ENCODE data around the gene DKK3. TPM values are rescaled to one million over a fixed set of nuclear protein-coding genes. Genes with fewer than 3 reads are reported as not detected.

Gene DKK3
- total RNA-seq, 1 donor from 2014 or later = 204 TPM

DNA sequence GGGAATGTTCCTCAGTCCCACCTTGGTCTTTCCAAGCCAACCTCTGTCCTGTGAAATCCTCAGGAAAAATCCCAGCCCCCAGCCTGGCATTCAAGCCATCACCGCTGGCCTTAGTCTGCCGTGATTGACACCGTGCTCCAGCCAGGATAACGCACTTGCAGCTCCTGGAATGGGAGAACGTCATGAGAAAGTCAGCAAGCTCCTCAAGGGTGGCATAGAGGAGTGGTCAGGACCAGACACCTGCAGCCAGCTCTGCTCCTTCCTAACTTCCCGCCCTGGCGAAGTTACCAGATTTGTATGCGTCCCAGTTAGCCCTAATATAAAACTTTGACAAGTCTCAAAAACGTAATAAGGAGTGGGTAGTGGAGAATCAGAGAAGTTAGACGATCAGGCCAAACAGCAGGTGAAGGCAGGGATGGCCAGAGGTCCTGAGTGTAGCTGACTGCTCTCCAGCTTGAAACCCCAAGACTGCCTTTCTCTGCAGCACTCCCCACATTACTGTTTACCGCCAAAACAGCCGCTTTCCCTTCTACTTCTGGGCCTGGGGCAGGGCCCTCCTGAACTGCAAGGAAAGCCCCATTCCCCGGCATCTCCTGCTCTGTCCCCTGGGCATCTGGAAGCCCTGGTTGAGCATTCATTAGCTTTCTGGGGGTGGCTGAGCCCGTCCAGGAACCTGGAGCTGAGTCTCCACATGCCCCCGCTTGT lies 1.3 kb upstream of the DKK3 start:
- TF ChIP-seq, protein P1, sequence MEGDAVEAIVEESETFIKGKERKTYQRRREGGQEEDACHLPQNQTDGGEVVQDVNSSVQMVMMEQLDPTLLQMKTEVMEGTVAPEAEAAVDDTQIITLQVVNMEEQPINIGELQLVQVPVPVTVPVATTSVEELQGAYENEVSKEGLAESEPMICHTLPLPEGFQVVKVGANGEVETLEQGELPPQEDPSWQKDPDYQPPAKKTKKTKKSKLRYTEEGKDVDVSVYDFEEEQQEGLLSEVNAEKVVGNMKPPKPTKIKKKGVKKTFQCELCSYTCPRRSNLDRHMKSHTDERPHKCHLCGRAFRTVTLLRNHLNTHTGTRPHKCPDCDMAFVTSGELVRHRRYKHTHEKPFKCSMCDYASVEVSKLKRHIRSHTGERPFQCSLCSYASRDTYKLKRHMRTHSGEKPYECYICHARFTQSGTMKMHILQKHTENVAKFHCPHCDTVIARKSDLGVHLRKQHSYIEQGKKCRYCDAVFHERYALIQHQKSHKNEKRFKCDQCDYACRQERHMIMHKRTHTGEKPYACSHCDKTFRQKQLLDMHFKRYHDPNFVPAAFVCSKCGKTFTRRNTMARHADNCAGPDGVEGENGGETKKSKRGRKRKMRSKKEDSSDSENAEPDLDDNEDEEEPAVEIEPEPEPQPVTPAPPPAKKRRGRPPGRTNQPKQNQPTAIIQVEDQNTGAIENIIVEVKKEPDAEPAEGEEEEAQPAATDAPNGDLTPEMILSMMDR (IDR thresholded peaks at IDR 0.05; ENCODE audit: insufficient read depth, low read length, poor library complexity, severe bottlenecking) = no peak
- no peak for DNase-seq (ENCODE audit: low read depth)
- no peaks in the 10 kb centered on the region for H3K27me3 ChIP-seq (ENCODE audit: control insufficient read depth, insufficient read depth, low read length)
- no peaks in the 10 kb centered on the region for H3K36me3 ChIP-seq (ENCODE audit: control insufficient read depth, insufficient read depth, low read length)
- H3K4me3 ChIP-seq (ENCODE audit: low read depth, low read length) = peak overlapping the region; percentile 32

DNA sequence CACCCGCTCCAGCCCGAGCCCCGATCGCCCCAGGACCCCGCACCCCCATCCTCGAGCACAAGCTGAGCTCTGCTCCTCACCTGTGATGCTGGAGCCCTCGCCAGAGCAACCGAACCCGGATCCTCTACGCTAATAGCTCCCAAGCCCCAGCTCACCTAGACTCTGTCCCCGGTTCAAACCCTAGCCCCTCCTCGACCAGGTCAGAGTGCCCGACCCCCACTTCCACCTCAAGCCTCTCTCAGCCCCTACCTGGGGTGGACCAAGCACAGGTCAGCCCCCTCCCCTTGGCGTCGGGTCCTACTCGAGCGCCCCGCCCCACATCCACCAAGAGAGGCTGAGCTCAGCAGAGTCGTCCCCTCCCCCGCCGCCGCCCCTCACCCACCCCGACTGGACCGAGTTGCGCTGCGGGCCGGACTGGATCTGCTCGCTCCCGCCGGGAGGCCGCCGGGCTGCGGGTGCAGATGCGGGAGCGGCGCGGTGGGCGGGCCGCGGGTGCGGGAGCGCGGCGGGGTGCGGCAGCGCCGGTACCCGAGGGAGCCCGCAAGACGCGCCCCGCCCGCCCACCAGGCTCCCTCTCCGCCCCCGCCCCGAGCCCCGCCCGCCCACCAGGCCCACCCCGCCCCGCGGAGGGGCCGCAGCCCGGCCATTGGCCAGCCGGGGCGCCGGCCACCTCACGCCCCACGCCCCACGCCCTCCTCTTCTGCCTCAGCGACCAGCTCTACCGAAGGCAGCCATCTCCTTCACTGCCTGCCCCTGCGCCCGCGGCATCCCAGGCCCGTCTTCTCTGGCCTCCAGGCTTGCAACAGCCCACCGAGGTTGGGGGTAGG lies 577 bp upstream of the DKK3 start:
- DNase-seq (ENCODE audit: low read depth) = no peak
- peak overlapping the region; percentile 90 for H3K4me3 ChIP-seq (ENCODE audit: low read depth, low read length)
- no peaks in the 10 kb centered on the region for H3K27me3 ChIP-seq (ENCODE audit: control insufficient read depth, insufficient read depth, low read length)
- TF ChIP-seq, protein P1 (IDR thresholded peaks at IDR 0.05; ENCODE audit: insufficient read depth, low read length, poor library complexity, severe bottlenecking) = no peak
- H3K36me3 ChIP-seq (ENCODE audit: control insufficient read depth, insufficient read depth, low read length) = no peaks in the 10 kb centered on the region

DNA sequence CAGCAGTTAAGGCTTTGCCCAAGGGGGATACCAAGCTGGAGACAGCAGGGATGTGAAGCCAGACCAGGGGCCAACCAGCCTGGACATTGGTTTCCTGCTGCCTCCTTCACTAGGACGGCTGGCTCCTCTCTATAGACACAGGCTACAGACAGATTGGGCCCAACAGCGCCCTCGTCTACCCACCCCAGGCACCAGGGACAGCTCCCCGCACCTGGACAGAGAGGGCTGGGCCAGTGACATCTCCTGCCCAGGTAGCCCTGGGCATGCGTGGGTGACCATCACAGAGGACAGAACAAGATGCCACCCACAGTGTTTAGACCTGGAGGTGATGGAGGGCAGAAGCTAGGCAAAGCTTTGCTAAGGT lies 1.2 kb downstream of the DKK3 start:
- Histone ChIP-seq H3K36me3 (ENCODE audit: control insufficient read depth, insufficient read depth, low read length) (no peaks in the 10 kb centered on the region), H3K4me3 (ENCODE audit: low read depth, low read length) (no peak overlapping the region), H3K27me3 (ENCODE audit: control insufficient read depth, insufficient read depth, low read length) (no peaks in the 10 kb centered on the region)
- no peak for DNase-seq (ENCODE audit: low read depth)
- TF ChIP-seq, protein P1 (IDR thresholded peaks at IDR 0.05; ENCODE audit: insufficient read depth, low read length, poor library complexity, severe bottlenecking) = no peak

DNA sequence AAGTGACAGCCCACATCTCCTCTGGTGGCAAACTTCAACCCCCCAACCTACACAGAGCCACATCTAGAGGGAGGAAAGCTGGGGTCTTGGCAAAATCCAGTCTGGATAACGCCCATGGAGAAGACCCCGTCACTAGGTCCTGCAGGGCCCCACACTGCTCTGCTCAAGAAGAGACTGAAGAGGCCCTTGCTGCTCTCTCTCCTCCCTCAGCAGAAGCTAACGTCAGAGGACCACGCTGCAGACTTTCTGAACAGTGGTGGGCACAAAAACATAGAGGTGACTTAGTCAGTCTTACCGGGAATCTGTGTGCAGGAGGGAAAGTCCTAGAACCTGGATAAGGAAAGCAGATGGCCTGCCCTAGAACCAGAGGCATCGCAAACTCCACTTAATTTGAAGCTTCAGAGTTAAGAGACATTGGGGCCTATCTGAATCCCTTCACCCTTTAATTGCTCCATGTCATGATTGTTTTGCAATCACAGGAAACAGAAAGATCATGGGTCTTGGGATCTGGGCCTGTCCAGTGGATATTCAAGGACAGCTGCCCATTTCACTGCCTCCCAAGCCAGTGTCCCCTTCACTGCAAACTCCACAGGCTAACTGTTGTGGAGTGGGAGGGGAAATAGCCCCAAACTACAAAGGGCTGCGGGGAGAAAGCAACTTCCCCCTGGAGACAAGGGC lies 1.7 kb downstream of the DKK3 start:
- DNase-seq (ENCODE audit: low read depth) = no peak
- H3K27me3 ChIP-seq (ENCODE audit: control insufficient read depth, insufficient read depth, low read length) = no peaks in the 10 kb centered on the region
- TF ChIP-seq, protein P1 (IDR thresholded peaks at IDR 0.05; ENCODE audit: insufficient read depth, low read length, poor library complexity, severe bottlenecking) = no peak
- no peaks in the 10 kb centered on the region for H3K36me3 ChIP-seq (ENCODE audit: control insufficient read depth, insufficient read depth, low read length)
- no peak overlapping the region for H3K4me3 ChIP-seq (ENCODE audit: low read depth, low read length)

DNA sequence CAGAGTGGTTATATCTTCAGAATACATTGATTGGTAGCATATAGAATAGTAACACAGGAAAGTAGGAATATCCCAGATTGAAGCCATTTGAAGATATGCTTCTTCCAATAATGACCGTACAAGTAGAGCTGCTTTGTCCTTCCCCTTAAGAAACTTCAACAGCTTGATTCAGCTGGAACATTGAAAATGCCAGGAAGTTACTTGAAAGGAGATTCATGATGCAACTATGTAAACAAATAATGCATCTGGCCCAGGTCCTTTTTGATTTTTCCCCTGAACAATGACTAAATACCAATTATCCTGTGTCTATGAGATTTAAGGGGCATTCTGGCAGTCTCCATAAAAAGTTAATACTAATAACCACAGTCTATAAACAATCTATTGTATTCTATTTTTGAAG lies 3.0 kb downstream of the DKK3 start:
- Histone ChIP-seq H3K27me3 (ENCODE audit: control insufficient read depth, insufficient read depth, low read length) (no peaks in the 10 kb centered on the region), H3K36me3 (ENCODE audit: control insufficient read depth, insufficient read depth, low read length) (no peaks in the 10 kb centered on the region), H3K4me3 (ENCODE audit: low read depth, low read length) (no peak overlapping the region)
- DNase-seq (ENCODE audit: low read depth) = no peak
- TF ChIP-seq, protein P1 (IDR thresholded peaks at IDR 0.05; ENCODE audit: insufficient read depth, low read length, poor library complexity, severe bottlenecking) = no peak
